ENCODE data around the gene RSPO3. TPM values are rescaled to one million over a fixed set of nuclear protein-coding genes. Genes with fewer than 3 reads are reported as not detected.
A peak's percentile ranks its signal among the peaks of the same experiment; 100 is the strongest.

RSPO3 gene
- total and polyA plus RNA-seq, 2 experiments from 2014 or later: 4.8 to 11.2 TPM

GRCh38 chr6:127100510-127101140, 17.8 kb upstream of the RSPO3 start:
- TF ChIP-seq CTCF (IDR thresholded peaks at IDR 0.05; ENCODE audit: poor library complexity) (peak; percentile 45), EZH2 (IDR thresholded peaks at IDR 0.05; ENCODE audit: borderline replicate concordance) (no peak)
- no peak overlapping the region for H3K4me2 ChIP-seq

GRCh38 chr6:127102299-127102698, 16.2 kb upstream of the RSPO3 start:
- Histone ChIP-seq H3K27ac (no peak overlapping the region), H3K4me1 (ENCODE audit: insufficient read depth) (no peaks in the 10 kb centered on the region), H3K27me3 (no peaks in the 10 kb centered on the region), H3K4me2 (no peak overlapping the region), H3K4me3 (no peak overlapping the region), H3K36me3 (replicated peaks; ENCODE audit: insufficient read depth, low read depth) (no peaks in the 10 kb centered on the region), H4K20me1 (ENCODE audit: insufficient read depth, poor library complexity, severe bottlenecking) (no peaks in the 10 kb centered on the region), H3K79me2 (no peaks in the 10 kb centered on the region), H2AFZ (no peak overlapping the region), H3K9me3 (ENCODE audit: low read depth) (no peaks in the 10 kb centered on the region), H3K9me2 (replicated peaks; ENCODE audit: insufficient read depth) (no peaks in the 10 kb centered on the region)
- TF ChIP-seq CTCF (IDR thresholded peaks at IDR 0.05; ENCODE audit: poor library complexity) (no peak), EZH2 (IDR thresholded peaks at IDR 0.05; ENCODE audit: borderline replicate concordance) (no peak), EZH2phosphoT487 (IDR thresholded peaks at IDR 0.05; ENCODE audit: low read depth, severe bottlenecking, unreplicated experiment) (no peak)
- peak; percentile 42 for DNase-seq (ENCODE audit: low spot score)
- WGBS (ENCODE audit: low lambda C conversion rate, missing lambda C conversion rate): 45% methylated on average over 2 of the region's 2 CpGs

More at GRCh38 chr6:127100510-127101140, 17.8 kb upstream of the RSPO3 start:
- H3K79me2 ChIP-seq: no peaks in the 10 kb centered on the region
- H3K27ac ChIP-seq: no peak overlapping the region
- no peaks in the 10 kb centered on the region for H3K9me3 ChIP-seq (ENCODE audit: low read depth)
- no peak for DNase-seq (ENCODE audit: low spot score)
- no peaks in the 10 kb centered on the region for H3K36me3 ChIP-seq (replicated peaks; ENCODE audit: insufficient read depth, low read depth)
- no peaks in the 10 kb centered on the region for H4K20me1 ChIP-seq (ENCODE audit: insufficient read depth, poor library complexity, severe bottlenecking)
- no peak overlapping the region for H2AFZ ChIP-seq
- H3K27me3 ChIP-seq: no peaks in the 10 kb centered on the region
- no peaks in the 10 kb centered on the region for H3K4me1 ChIP-seq (ENCODE audit: insufficient read depth)
- 63% methylated on average over 3 of the region's 3 CpGs for WGBS (ENCODE audit: low lambda C conversion rate, missing lambda C conversion rate)
- H3K9me2 ChIP-seq (replicated peaks; ENCODE audit: insufficient read depth): no peaks in the 10 kb centered on the region
- no peak overlapping the region for H3K4me3 ChIP-seq

GRCh38 chr6:127102859-127103258, 15.6 kb upstream of the RSPO3 start:
- Histone ChIP-seq H3K4me3 (no peak overlapping the region), H4K20me1 (ENCODE audit: insufficient read depth, poor library complexity, severe bottlenecking) (no peaks in the 10 kb centered on the region), H3K4me1 (ENCODE audit: insufficient read depth) (no peaks in the 10 kb centered on the region), H3K9me2 (replicated peaks; ENCODE audit: insufficient read depth) (no peaks in the 10 kb centered on the region), H3K9me3 (ENCODE audit: low read depth) (no peaks in the 10 kb centered on the region), H2AFZ (no peak overlapping the region), H3K4me2 (no peak overlapping the region), H3K27ac (no peak overlapping the region), H3K79me2 (no peaks in the 10 kb centered on the region), H3K36me3 (replicated peaks; ENCODE audit: insufficient read depth, low read depth) (no peaks in the 10 kb centered on the region), H3K27me3 (no peaks in the 10 kb centered on the region)
- 98% methylated on average over 3 of the region's 3 CpGs for WGBS (ENCODE audit: low lambda C conversion rate, missing lambda C conversion rate)
- TF ChIP-seq CTCF (IDR thresholded peaks at IDR 0.05; ENCODE audit: poor library complexity): no peak
- no peak for TF ChIP-seq EZH2phosphoT487 (IDR thresholded peaks at IDR 0.05; ENCODE audit: low read depth, severe bottlenecking, unreplicated experiment)
- TF ChIP-seq EZH2 (IDR thresholded peaks at IDR 0.05; ENCODE audit: borderline replicate concordance): no peak
- no peak for DNase-seq (ENCODE audit: low spot score)

All from hepatocyte (in vitro differentiated cells).